IMR-90 (cell line): Measurements from ENCODE around the gene VDAC2. TPM values are rescaled to one million over a fixed set of nuclear protein-coding genes. Genes with fewer than 3 reads are reported as not detected.

Experiments used
- ATAC-seq: fragments of 200-7000 bp; cut with Tn5 transposase; 2 replicates; pipeline ENCODE4 v1.9.1; 2020; ENCODE audit warnings: low read depth, mild to moderate bottlenecking, moderate library complexity
- BruUV-seq: library from RNA; stranded (reverse); fragments of 400-500 nt; replicated peaks from 2 replicates; lab custom pipeline; 2021; lab: Mats Ljungman, UMichigan
- CTCF ChIA-PET: fragments of 300-600 bp; formaldehyde crosslinking; extraction: SDS; loops from one replicate; lab custom pipeline; 2021; ENCODE audit warnings: antibody characterized with exemption; lab: Yijun Ruan, JAX
- POLR2A ChIA-PET: fragments of 300-600 bp; sonication (Branson Sonifier 250); formaldehyde crosslinking; loops from one replicate; lab custom pipeline; 2022; ENCODE audit warnings: antibody characterized with exemption; ENCODE audit not compliant: unreplicated experiment; lab: Charles Lee
- DNase-seq: peaks from one replicate; pipeline ENCODE4 v3.0.0; 2013
- H2AFZ ChIP-seq: replicated peaks from 2 replicates; pipeline ENCODE3; 2013; ENCODE audit warnings: low read length, mild to moderate bottlenecking; ENCODE audit not compliant: poor library complexity
- H2AK5ac ChIP-seq: 2 replicates; pipeline ENCODE4 v1.6.1; 2013; ENCODE audit warnings: low read depth, low read length, inconsistent platforms
- H2AK9ac ChIP-seq: replicated peaks from 2 replicates; pipeline ENCODE3; 2013; ENCODE audit warnings: mild to moderate bottlenecking, low read depth, low read length, moderate library complexity; ENCODE audit not compliant: poor library complexity
- H2BK120ac ChIP-seq: 2 replicates; pipeline ENCODE4 v1.6.1; 2013; ENCODE audit warnings: low read depth, low read length, inconsistent platforms
- H2BK15ac ChIP-seq: 3 replicates; pipeline ENCODE4 v1.6.1; 2013; ENCODE audit warnings: low read depth, low read length, inconsistent platforms
- H2BK20ac ChIP-seq: 2 replicates; pipeline ENCODE4 v1.6.1; 2013; ENCODE audit warnings: low read depth, mild to moderate bottlenecking, inconsistent platforms, low read length, moderate library complexity
- H2BK5ac ChIP-seq: 2 replicates; pipeline ENCODE4 v1.6.1; 2013; ENCODE audit warnings: mild to moderate bottlenecking, low read depth, low read length, inconsistent platforms; ENCODE audit not compliant: poor library complexity, severe bottlenecking
- H3K14ac ChIP-seq: replicated peaks from 2 replicates; pipeline ENCODE4 v1.6.1; 2013; ENCODE audit warnings: low read depth, low read length, inconsistent platforms
- H3K18ac ChIP-seq: 2 replicates; pipeline ENCODE4 v1.6.1; 2013; ENCODE audit warnings: low read depth, low read length, control low read depth
- H3K23ac ChIP-seq: 2 replicates; pipeline ENCODE4 v1.6.1; 2013; ENCODE audit warnings: low read depth, low read length, inconsistent platforms
- H3K27ac ChIP-seq: 2 replicates; pipeline ENCODE4 v1.5.1; 2013; ENCODE audit warnings: mild to moderate bottlenecking, control low read depth, low read length; ENCODE audit not compliant: insufficient read depth
- H3K27me3 ChIP-seq: 2 replicates; pipeline ENCODE4 v1.6.1; 2013; ENCODE audit warnings: low read length; ENCODE audit not compliant: control insufficient read depth, insufficient read depth
- H3K36me3 ChIP-seq: 2 replicates; pipeline ENCODE4 v1.6.1; 2013; ENCODE audit warnings: low read length, mixed read lengths; ENCODE audit not compliant: control insufficient read depth, insufficient read depth
- H3K4ac ChIP-seq: 2 replicates; pipeline ENCODE4 v1.6.1; 2013; ENCODE audit warnings: low read depth, low read length, inconsistent platforms
- H3K4me1 ChIP-seq: 2 replicates; pipeline ENCODE4 v1.6.1; 2013; ENCODE audit warnings: low read length, mixed read lengths; ENCODE audit not compliant: control insufficient read depth, insufficient read depth
- H3K4me2 ChIP-seq: 2 replicates; pipeline ENCODE4 v1.6.1; 2013; ENCODE audit warnings: low read depth, mild to moderate bottlenecking, control low read depth, low read length, moderate library complexity
- H3K4me3 ChIP-seq: 2 replicates; pipeline ENCODE4 v1.5.1; 2013; ENCODE audit warnings: low read depth, mild to moderate bottlenecking, control low read depth, low read length, moderate library complexity; ENCODE audit not compliant: insufficient read depth
- H3K56ac ChIP-seq: 2 replicates; pipeline ENCODE4 v1.6.1; 2013; ENCODE audit warnings: low read length, inconsistent platforms; ENCODE audit not compliant: insufficient read depth; ENCODE audit errors: extremely low read depth
- H3K79me1 ChIP-seq, 2 experiments: 2 replicates each; pipeline ENCODE4 v1.6.1; 2013; ENCODE audit warnings: low read length in 2 of 2, inconsistent platforms in 1 of 2, low read depth in 1 of 2
- H3K9ac ChIP-seq: 2 replicates; pipeline ENCODE4 v1.6.1; 2013; ENCODE audit warnings: low read depth, low read length, control low read depth
- H3K9me1 ChIP-seq: 2 replicates; pipeline ENCODE4 v1.6.1; 2013; ENCODE audit warnings: low read length, inconsistent platforms; ENCODE audit not compliant: insufficient read depth
- H3K9me3 ChIP-seq: 2 replicates; pipeline ENCODE4 v1.6.1; 2013; ENCODE audit warnings: low read length; ENCODE audit not compliant: control insufficient read depth, insufficient read depth
- H4K20me1 ChIP-seq: 2 replicates; pipeline ENCODE4 v1.6.1; 2013; ENCODE audit warnings: low read length, inconsistent platforms; ENCODE audit not compliant: insufficient read depth
- H4K5ac ChIP-seq: 2 replicates; pipeline ENCODE4 v1.6.1; 2013; ENCODE audit warnings: mild to moderate bottlenecking, low read depth, low read length, control low read depth
- H4K8ac ChIP-seq, 2 experiments: 2 replicates each; pipeline ENCODE4 v1.6.1; 2013; ENCODE audit warnings: low read depth in 2 of 2, low read length in 2 of 2, control low read depth in 1 of 2, inconsistent platforms in 1 of 2
- H4K91ac ChIP-seq: 2 replicates; pipeline ENCODE4 v1.6.1; 2013; ENCODE audit warnings: low read depth, low read length, inconsistent platforms; ENCODE audit not compliant: insufficient read depth
- CEBPB ChIP-seq: IDR thresholded peaks from 2 replicates; pipeline ENCODE4 v1.6.1; 2012; ENCODE audit warnings: low read depth, low read length, improper control_type of control experiment
- CTCF ChIP-seq: conservative IDR thresholded peaks from 2 replicates; pipeline ENCODE4 v1.5.1; 2012; ENCODE audit warnings: mild to moderate bottlenecking, low read depth, low read length, improper control_type of control experiment
- FOS ChIP-seq: fragments of 150-350 bp; IDR thresholded peaks from 2 replicates; pipeline ENCODE4 v1.6.1; 2016; ENCODE audit warnings: low read depth, low read length
- MAZ ChIP-seq: IDR thresholded peaks from 2 replicates; pipeline ENCODE4 v1.6.1; 2012; ENCODE audit warnings: low read depth, mild to moderate bottlenecking, low read length, improper control_type of control experiment, moderate library complexity, borderline replicate concordance
- MXI1 ChIP-seq: IDR thresholded peaks from 2 replicates; pipeline ENCODE4 v1.6.1; 2012; ENCODE audit warnings: low read depth, mild to moderate bottlenecking, low read length, moderate library complexity, borderline replicate concordance
- NFE2L2 ChIP-seq: fragments of 150-350 bp; IDR thresholded peaks from 2 replicates; pipeline ENCODE4 v1.6.1; 2016; ENCODE audit warnings: low read depth, mild to moderate bottlenecking, low read length
- RFX5 ChIP-seq: IDR thresholded peaks from 2 replicates; pipeline ENCODE4 v1.8.0; 2012; ENCODE audit warnings: low read depth, mild to moderate bottlenecking, low read length, moderate library complexity
- SMC3 ChIP-seq: fragments of 150-350 bp; IDR thresholded peaks from 2 replicates; pipeline ENCODE4 v1.6.1; 2016; ENCODE audit warnings: low read depth, mild to moderate bottlenecking, antibody characterized with exemption, low read length, moderate library complexity
- WGBS, 2 experiments: methylation state at CpG; one replicate each; pipeline versions ENCODE4 v1.1.5 to v1.1.7; 2013; ENCODE audit warnings: missing lambda C conversion rate in 2 of 2; ENCODE audit not compliant: insufficient read length in 1 of 2; ENCODE audit errors: extremely low coverage in 2 of 2; 5-methylcytosine and 5-hydroxymethylcytosine counted together
- dilution Hi-C: fragments of 300-500 bp; cut with HindIII; formaldehyde crosslinking; loops from one replicate; pipeline ENCODE4 v1.14.3; 2018; ENCODE audit warnings: low sequenced_read_pairs; ENCODE audit not compliant: unreplicated experiment
- in situ Hi-C: fragments of 300-500 bp; cut with MboI; formaldehyde crosslinking; loops from 3 replicates; pipeline ENCODE4 v1.14.3; 2019; ENCODE audit warnings: low sequenced_read_pairs, inconsistent platforms, mixed read lengths
- intact Hi-C: fragments of 100-400 bp; cut with micrococcal nuclease; formaldehyde crosslinking; loops from 2 replicates; pipeline ENCODE4 v1.10.0; 2022
- polyA plus RNA-seq, 3 experiments: library from polyadenylated mRNA; depleted of rRNA; stranded (reverse); fragments of >200 nt; gene quantifications; 2 replicates each; pipeline ENCODE4 v1.2.3, GENCODE V29; 2012; ENCODE audit warnings: low replicate concordance in 1 of 3
- total RNA-seq: library from RNA; depleted of rRNA; stranded (reverse); fragments of >200 nt; gene quantifications from 2 replicates; pipeline ENCODE4 v1.2.3, GENCODE V29; 2012

VDAC2 gene
- total and polyA plus RNA-seq, 2 of the 4 experiments (the other 2 are of a cell fraction) = 122 to 139 TPM

GRCh38 chr10:75240329-75241076 is 29.9 kb downstream of the VDAC2 start:
- CTCF ChIA-PET = interaction anchor here (0.6 kb wide), 1 partner anchor 819 kb away, joined by 4 read pairs; no protein-coding TSS in a partner anchor
- POLR2A ChIA-PET = no interaction called here
- no peak overlapping the region for H2BK5ac ChIP-seq
- no peak for ATAC-seq
- no peaks in the 10 kb centered on the region for H3K9me1 ChIP-seq
- no peak overlapping the region for H3K23ac ChIP-seq
- H3K27me3 ChIP-seq = no peaks in the 10 kb centered on the region
- H3K27ac ChIP-seq = no peak overlapping the region
- H3K4ac ChIP-seq = no peak overlapping the region
- H3K9ac ChIP-seq = no peak overlapping the region
- in situ Hi-C loops = no loop called here
- H3K9me3 ChIP-seq = peaks cover 1% of the 10 kb centered on the region; the same call in 1 of the 2 replicates
- intact Hi-C loops = no loop called here
- no peak overlapping the region for H3K18ac ChIP-seq
- no peak overlapping the region for H3K14ac ChIP-seq
- dilution Hi-C loops = no loop called here
- H2AK9ac ChIP-seq = no peak overlapping the region
- H3K4me3 ChIP-seq = no peak overlapping the region
- BruUV-seq = no TSS peak
- no peak for TF ChIP-seq CTCF
- no peak for TF ChIP-seq SMC3
- no peak for TF ChIP-seq NFE2L2
- no peak for TF ChIP-seq FOS
- no peak for TF ChIP-seq RFX5
- no peak for TF ChIP-seq MAZ
- no peak for TF ChIP-seq CEBPB
- no peak for TF ChIP-seq MXI1
- H3K56ac ChIP-seq = no peak overlapping the region
- no peaks in the 10 kb centered on the region for H3K36me3 ChIP-seq
- H2BK120ac ChIP-seq = no peak overlapping the region; the same call in 1 of the 2 replicates
- DNase-seq = no peak
- H2BK20ac ChIP-seq = no peak overlapping the region
- no peak overlapping the region for H2BK15ac ChIP-seq
- H2AFZ ChIP-seq = no peak overlapping the region
- H2AK5ac ChIP-seq = no peak overlapping the region
- H4K20me1 ChIP-seq = no peaks in the 10 kb centered on the region
- H3K4me1 ChIP-seq = no peaks in the 10 kb centered on the region
- no peak overlapping the region for H3K4me2 ChIP-seq
- 93% methylated on average over 3 of the region's 12 CpGs; no CpG with 5 or more reads in 1 of the 2 experiments for WGBS, 2 experiments
- H3K79me1 ChIP-seq = 0 out of 4 replicates have a peak, but pooled peaks cover 0 to under 1% of the 10 kb centered on the region in 2 experiments
- H4K8ac ChIP-seq = no peak overlapping the region
- no peak overlapping the region for H4K5ac ChIP-seq
- no peak overlapping the region for H4K91ac ChIP-seq
